Suprapubic skin (tissue), 4 donors: ENCODE data around the gene SAMD13. TPM values are rescaled to one million over a fixed set of nuclear protein-coding genes. Genes with fewer than 3 reads are reported as not detected.

Source experiments
- DNase-seq, 2 donors: peaks; one replicate each; pipeline ENCODE4 v3.0.0-alpha.2; 2019; ENCODE audit warnings: low spot score in 2 of 2
- H3K27ac ChIP-seq: fragments of 200-600 bp; sonication (generic); one replicate; pipeline ENCODE4 v1.5.1; 2019
- H3K27me3 ChIP-seq: fragments of 200-600 bp; sonication (generic); one replicate; pipeline ENCODE4 v1.5.1; 2019
- H3K36me3 ChIP-seq: fragments of 200-600 bp; sonication (generic); one replicate; pipeline ENCODE4 v1.5.1; 2019
- H3K4me1 ChIP-seq: fragments of 200-600 bp; sonication (generic); one replicate; pipeline ENCODE4 v1.5.1; 2019
- H3K4me3 ChIP-seq: fragments of 200-600 bp; sonication (generic); one replicate; pipeline ENCODE4 v1.5.1; 2019; ENCODE audit warnings: mild to moderate bottlenecking
- H3K9me3 ChIP-seq: fragments of 200-600 bp; sonication (generic); one replicate; pipeline ENCODE4 v1.5.1; 2019
- EP300 ChIP-seq: sonication (generic); formaldehyde crosslinking; IDR thresholded peaks from one replicate; pipeline ENCODE4 v1.6.1; 2017; ENCODE audit warnings: antibody characterized with exemption
- POLR2A ChIP-seq, 2 donors: fragments of 450-650 bp; IDR thresholded peaks; one replicate each; pipeline ENCODE4 v1.6.1; 2017; ENCODE audit warnings: antibody characterized with exemption in 2 of 2, mild to moderate bottlenecking in 2 of 2, moderate library complexity in 2 of 2
- POLR2AphosphoS5 ChIP-seq, 3 donors: sonication (generic); formaldehyde crosslinking; IDR thresholded peaks; one replicate each; pipeline ENCODE4 v1.6.1; 2017; ENCODE audit warnings: antibody characterized with exemption in 3 of 3
- WGBS: methylation state at CpG from one replicate; pipeline ENCODE4 v1.1.5; 2018; 5-methylcytosine and 5-hydroxymethylcytosine counted together
- total RNA-seq, 4 donors: library from RNA; depleted of rRNA; stranded (reverse); fragments of >200 nt; gene quantifications; one replicate each; pipeline ENCODE4 v1.1.0, GENCODE V29; 2016
- TF ChIP-seq, protein P1 (sequence below), 2 donors: fragments of 200-600 bp in 1 of 2; fragments of 450-650 bp in 1 of 2; sonication (generic) in 1 of 2; IDR thresholded peaks; one replicate each; pipeline ENCODE4 v1.5.1; 2016 to 2019; ENCODE audit warnings: antibody characterized with exemption in 2 of 2, mild to moderate bottlenecking in 1 of 2, moderate library complexity in 1 of 2

The SAMD13 gene
- total RNA-seq, 4 donors from 2014 or later, result 0.89 to 2.9 (median 1.5) TPM

DNA sequence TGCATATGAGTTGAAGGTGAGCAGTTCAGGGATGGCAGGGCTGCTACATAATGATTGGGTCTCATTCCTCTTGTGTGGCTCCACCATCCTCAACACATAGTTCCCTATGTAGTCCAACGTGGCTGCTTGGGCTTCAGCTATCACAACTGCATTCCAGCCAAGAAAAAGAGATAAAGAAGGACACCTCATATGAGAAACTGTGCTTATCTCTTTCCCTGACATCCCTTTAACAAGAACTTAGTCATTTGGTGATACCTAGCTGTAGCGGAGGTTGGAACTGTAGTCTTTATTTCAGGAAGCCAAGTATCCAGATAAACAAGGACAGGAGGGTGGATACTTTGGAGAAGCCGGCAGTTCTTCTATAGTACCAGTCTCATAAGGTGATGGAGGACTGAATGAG lies 54.0 kb downstream of the SAMD13 start:
- H3K27ac ChIP-seq, result no peak overlapping the region
- H3K4me3 ChIP-seq, result no peak overlapping the region
- no peaks in the 10 kb centered on the region for H3K27me3 ChIP-seq
- 91% methylated on average over 3 of the region's 3 CpGs for WGBS
- no peaks in the 10 kb centered on the region for H3K36me3 ChIP-seq
- no peak for TF ChIP-seq EP300
- TF ChIP-seq, protein P1, sequence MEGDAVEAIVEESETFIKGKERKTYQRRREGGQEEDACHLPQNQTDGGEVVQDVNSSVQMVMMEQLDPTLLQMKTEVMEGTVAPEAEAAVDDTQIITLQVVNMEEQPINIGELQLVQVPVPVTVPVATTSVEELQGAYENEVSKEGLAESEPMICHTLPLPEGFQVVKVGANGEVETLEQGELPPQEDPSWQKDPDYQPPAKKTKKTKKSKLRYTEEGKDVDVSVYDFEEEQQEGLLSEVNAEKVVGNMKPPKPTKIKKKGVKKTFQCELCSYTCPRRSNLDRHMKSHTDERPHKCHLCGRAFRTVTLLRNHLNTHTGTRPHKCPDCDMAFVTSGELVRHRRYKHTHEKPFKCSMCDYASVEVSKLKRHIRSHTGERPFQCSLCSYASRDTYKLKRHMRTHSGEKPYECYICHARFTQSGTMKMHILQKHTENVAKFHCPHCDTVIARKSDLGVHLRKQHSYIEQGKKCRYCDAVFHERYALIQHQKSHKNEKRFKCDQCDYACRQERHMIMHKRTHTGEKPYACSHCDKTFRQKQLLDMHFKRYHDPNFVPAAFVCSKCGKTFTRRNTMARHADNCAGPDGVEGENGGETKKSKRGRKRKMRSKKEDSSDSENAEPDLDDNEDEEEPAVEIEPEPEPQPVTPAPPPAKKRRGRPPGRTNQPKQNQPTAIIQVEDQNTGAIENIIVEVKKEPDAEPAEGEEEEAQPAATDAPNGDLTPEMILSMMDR (IDR thresholded peaks at IDR 0.05), result no peak
- DNase-seq, result no peak
- peaks cover 10% of the 10 kb centered on the region for H3K4me1 ChIP-seq
- H3K9me3 ChIP-seq, result no peaks in the 10 kb centered on the region

DNA sequence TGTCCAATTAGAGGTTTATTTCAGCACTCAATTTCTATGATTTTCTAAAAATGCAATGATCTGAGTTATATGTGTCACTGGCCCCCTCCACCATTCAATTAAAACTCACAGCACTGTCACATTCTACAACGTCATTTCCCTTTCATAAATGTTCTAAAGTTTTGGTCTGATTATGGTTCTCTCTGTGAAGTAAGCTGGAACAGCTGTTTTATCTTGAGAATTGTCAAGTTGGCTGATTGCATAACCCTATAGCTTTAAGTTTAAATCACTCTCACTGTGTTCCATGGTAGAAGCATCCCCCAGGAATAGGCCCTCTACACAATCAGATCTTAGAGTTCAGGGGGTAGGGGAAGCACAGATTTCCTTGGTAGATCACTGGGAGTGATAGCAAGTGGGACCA lies 55.4 kb downstream of the SAMD13 start:
- TF ChIP-seq EP300, result no peak
- TF ChIP-seq, protein P1 (IDR thresholded peaks at IDR 0.05), result no peak
- no peak for TF ChIP-seq POLR2AphosphoS5 (IDR thresholded peaks at IDR 0.05)
- TF ChIP-seq POLR2A (IDR thresholded peaks at IDR 0.05), result no peak
- no peaks in the 10 kb centered on the region for H3K27me3 ChIP-seq
- H3K27ac ChIP-seq, result no peak overlapping the region
- 85% methylated on average over 1 of the region's 1 CpG for WGBS
- no peaks in the 10 kb centered on the region for H3K9me3 ChIP-seq
- H3K4me3 ChIP-seq, result no peak overlapping the region
- H3K4me1 ChIP-seq, result peaks cover 10% of the 10 kb centered on the region
- H3K36me3 ChIP-seq, result no peaks in the 10 kb centered on the region
- no peak for DNase-seq

DNA sequence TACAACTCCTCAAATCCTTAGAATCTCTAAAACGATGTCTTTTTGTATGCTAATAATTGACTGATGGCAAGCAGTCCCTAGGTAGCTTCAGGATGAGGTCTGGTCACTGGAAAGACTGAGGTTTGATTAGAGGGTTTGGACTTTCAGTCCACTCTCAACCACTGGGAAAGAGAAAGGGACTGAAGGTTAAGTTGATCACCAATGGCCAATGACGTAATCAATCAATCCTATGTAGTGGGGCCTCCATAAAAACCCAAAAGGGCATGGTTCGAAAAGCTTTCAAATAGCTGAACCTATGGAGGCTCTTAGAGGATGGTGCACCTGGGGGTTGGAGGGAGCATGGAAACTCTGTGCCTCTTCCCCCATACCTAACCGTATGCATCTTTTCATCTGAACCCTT lies 57.2 kb downstream of the SAMD13 start:
- Histone ChIP-seq H3K27ac (no peak overlapping the region), H3K4me1 (peaks cover 12% of the 10 kb centered on the region), H3K9me3 (no peaks in the 10 kb centered on the region), H3K36me3 (no peaks in the 10 kb centered on the region), H3K4me3 (no peak overlapping the region), H3K27me3 (no peaks in the 10 kb centered on the region)
- no peak for DNase-seq
- TF ChIP-seq POLR2A (IDR thresholded peaks at IDR 0.05) (no peak), EP300 (no peak), POLR2AphosphoS5 (IDR thresholded peaks at IDR 0.05) (no peak)
- TF ChIP-seq, protein P1 (IDR thresholded peaks at IDR 0.05), result no peak
- WGBS, result 92% methylated on average over 4 of the region's 4 CpGs

DNA sequence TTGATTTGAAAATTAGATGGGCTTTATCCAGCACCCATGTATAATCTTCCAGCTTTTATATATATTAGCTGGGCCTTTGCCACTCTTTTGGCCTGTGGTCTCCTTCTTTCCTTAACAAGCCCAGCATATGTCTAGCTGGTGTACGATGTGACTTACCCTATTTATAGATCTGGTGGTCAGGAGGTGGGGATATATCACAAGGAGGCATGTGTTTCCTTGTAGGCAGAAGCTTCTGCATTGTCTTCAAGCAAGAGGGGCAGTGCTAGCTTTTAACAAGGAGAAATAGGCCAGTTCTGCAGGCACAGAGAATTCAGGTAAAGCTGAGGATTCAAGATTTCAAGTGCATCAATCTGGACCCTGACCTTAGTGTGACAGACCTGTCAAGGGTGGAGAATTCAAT lies 58.8 kb downstream of the SAMD13 start:
- 67% methylated on average over 1 of the region's 1 CpG for WGBS
- H3K4me3 ChIP-seq, result no peak overlapping the region
- H3K4me1 ChIP-seq, result peaks cover 7% of the 10 kb centered on the region
- no peak for TF ChIP-seq EP300
- TF ChIP-seq, protein P1 (IDR thresholded peaks at IDR 0.05), result no peak
- no peak for TF ChIP-seq POLR2AphosphoS5 (IDR thresholded peaks at IDR 0.05)
- no peak for TF ChIP-seq POLR2A (IDR thresholded peaks at IDR 0.05)
- no peaks in the 10 kb centered on the region for H3K27me3 ChIP-seq
- H3K36me3 ChIP-seq, result no peaks in the 10 kb centered on the region
- H3K27ac ChIP-seq, result no peak overlapping the region
- no peaks in the 10 kb centered on the region for H3K9me3 ChIP-seq
- no peak for DNase-seq

DNA sequence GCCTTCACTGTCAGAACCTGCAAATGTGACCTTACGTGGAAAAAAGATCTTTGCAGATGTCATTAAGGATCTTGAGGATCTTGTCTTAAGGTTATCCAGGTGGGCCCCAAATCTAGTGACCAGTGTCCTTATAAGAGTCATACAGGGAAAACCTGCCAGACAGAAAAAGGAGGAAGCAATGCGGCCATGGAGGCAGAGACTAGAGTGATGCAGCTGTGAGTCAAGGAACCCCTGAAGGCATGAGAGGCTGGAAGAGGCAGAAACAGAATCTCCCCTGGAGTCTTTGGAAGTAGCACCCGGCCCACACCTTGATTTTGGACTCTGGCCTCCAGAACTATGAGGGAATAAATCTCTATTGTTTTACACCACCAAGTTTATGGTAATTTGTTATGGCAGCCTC lies 60.3 kb downstream of the SAMD13 start:
- TF ChIP-seq, protein P1 (IDR thresholded peaks at IDR 0.05), result no peak
- TF ChIP-seq EP300 (no peak), POLR2A (IDR thresholded peaks at IDR 0.05) (no peak), POLR2AphosphoS5 (IDR thresholded peaks at IDR 0.05) (no peak)
- Histone ChIP-seq H3K4me3 (no peak overlapping the region), H3K9me3 (no peaks in the 10 kb centered on the region), H3K27me3 (no peaks in the 10 kb centered on the region), H3K4me1 (peaks cover 18% of the 10 kb centered on the region), H3K27ac (no peak overlapping the region), H3K36me3 (no peaks in the 10 kb centered on the region)
- no peak for DNase-seq
- 75% methylated on average over 3 of the region's 3 CpGs for WGBS
